Measurements from ENCODE around the gene CDK1.

GRCh38 chr10:60835049-60835448, 56.8 kb downstream of the CDK1 start:
- TF ChIP-seq POLR2AphosphoS2 (conservative IDR thresholded peaks at IDR 0.05; ENCODE audit: low read length), result no peak
- TF ChIP-seq PBX3 (IDR thresholded peaks at IDR 0.05), result no peak
- no peak for TF ChIP-seq MAX (IDR thresholded peaks at IDR 0.05)
- no peak for TF ChIP-seq POLR2A (IDR thresholded peaks at IDR 0.05; ENCODE audit: low read length)
- TF ChIP-seq CTCF (IDR thresholded peaks at IDR 0.05), result no peak
- no peak for TF ChIP-seq GATA3 (IDR thresholded peaks at IDR 0.05; ENCODE audit: borderline replicate concordance)
- TF ChIP-seq MYC (IDR thresholded peaks at IDR 0.05; ENCODE audit: borderline replicate concordance, low read length), result no peak

All from A549 (cell line).